ENCODE measurements around the gene DOP1B. TPM values are rescaled to one million over a fixed set of nuclear protein-coding genes. Genes with fewer than 3 reads are reported as not detected.
A peak's percentile ranks its signal among the peaks of the same experiment; 100 is the strongest.

DOP1B gene
- total and polyA plus RNA-seq, 11 donors, result 5.1 to 26.5 (median 14.7) TPM

DNA sequence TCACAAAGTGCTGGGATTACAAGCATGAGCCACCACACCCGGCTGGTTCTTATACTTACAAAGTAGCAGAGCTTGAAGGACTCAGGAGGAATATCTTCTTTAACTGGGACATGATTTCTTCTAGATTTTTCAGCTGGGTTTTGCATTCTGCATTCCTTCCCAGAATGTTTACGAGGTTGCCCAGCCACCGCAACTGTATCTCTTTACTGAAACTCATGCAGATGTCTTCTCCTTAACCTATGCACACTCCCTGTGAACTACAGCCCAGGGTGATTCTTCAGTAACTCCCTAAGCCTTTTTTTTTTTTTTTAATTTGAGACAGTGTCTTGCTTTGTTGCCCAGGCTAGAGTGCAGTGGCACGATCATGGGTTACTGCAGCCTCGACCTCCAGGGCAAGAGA, 8.7 kb upstream of the DOP1B start:
- intact Hi-C loops (cut with DNase I), result no loop called here
- no peak for DNase-seq

GRCh38 chr21:36148886-36149285, 7.7 kb upstream of the DOP1B start:
- H3K4me1 ChIP-seq, result peaks cover 0 to 22% (median 14%) of the 10 kb centered on the region in 12 donors
- no peaks in the 10 kb centered on the region for H3K27me3 ChIP-seq
- intact Hi-C loops (cut with DNase I), result no loop called here
- 96 to 97% (median 97%) methylated on average over 3 of the region's 3 CpGs for WGBS, 4 donors
- DNase-seq (no peak), ATAC-seq (no peak)
- H3K27ac ChIP-seq, result no peak overlapping the region
- peaks cover 0 to 18% (median 0%) of the 10 kb centered on the region in 9 donors for H3K36me3 ChIP-seq
- H3K4me3 ChIP-seq, result no peak overlapping the region
- no peak for TF ChIP-seq POLR2A (IDR thresholded peaks at IDR 0.05)
- TF ChIP-seq, protein P1, sequence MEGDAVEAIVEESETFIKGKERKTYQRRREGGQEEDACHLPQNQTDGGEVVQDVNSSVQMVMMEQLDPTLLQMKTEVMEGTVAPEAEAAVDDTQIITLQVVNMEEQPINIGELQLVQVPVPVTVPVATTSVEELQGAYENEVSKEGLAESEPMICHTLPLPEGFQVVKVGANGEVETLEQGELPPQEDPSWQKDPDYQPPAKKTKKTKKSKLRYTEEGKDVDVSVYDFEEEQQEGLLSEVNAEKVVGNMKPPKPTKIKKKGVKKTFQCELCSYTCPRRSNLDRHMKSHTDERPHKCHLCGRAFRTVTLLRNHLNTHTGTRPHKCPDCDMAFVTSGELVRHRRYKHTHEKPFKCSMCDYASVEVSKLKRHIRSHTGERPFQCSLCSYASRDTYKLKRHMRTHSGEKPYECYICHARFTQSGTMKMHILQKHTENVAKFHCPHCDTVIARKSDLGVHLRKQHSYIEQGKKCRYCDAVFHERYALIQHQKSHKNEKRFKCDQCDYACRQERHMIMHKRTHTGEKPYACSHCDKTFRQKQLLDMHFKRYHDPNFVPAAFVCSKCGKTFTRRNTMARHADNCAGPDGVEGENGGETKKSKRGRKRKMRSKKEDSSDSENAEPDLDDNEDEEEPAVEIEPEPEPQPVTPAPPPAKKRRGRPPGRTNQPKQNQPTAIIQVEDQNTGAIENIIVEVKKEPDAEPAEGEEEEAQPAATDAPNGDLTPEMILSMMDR (IDR thresholded peaks at IDR 0.05), result no peak
- H3K9me3 ChIP-seq, result peaks cover 0 to 5% (median 0%) of the 10 kb centered on the region in 12 donors

More for the DNA sequence above, 8.7 kb upstream of the DOP1B start:
- Histone ChIP-seq H3K36me3 (peaks cover 0 to 26% (median 2%) of the 10 kb centered on the region in 9 donors), H3K4me1 (peaks cover 0 to 22% (median 14%) of the 10 kb centered on the region in 12 donors), H3K9me3 (peaks cover 0 to 5% (median 0%) of the 10 kb centered on the region in 12 donors), H3K4me3 (no peak overlapping the region), H3K27me3 (no peaks in the 10 kb centered on the region), H3K27ac (no peak overlapping the region)
- WGBS, 4 donors, result 91 to 96% (median 92%) methylated on average over 5 of the region's 5 CpGs
- ATAC-seq, result no peak
- TF ChIP-seq POLR2A (IDR thresholded peaks at IDR 0.05), result no peak
- TF ChIP-seq, protein P1 (IDR thresholded peaks at IDR 0.05), result no peak

DNA sequence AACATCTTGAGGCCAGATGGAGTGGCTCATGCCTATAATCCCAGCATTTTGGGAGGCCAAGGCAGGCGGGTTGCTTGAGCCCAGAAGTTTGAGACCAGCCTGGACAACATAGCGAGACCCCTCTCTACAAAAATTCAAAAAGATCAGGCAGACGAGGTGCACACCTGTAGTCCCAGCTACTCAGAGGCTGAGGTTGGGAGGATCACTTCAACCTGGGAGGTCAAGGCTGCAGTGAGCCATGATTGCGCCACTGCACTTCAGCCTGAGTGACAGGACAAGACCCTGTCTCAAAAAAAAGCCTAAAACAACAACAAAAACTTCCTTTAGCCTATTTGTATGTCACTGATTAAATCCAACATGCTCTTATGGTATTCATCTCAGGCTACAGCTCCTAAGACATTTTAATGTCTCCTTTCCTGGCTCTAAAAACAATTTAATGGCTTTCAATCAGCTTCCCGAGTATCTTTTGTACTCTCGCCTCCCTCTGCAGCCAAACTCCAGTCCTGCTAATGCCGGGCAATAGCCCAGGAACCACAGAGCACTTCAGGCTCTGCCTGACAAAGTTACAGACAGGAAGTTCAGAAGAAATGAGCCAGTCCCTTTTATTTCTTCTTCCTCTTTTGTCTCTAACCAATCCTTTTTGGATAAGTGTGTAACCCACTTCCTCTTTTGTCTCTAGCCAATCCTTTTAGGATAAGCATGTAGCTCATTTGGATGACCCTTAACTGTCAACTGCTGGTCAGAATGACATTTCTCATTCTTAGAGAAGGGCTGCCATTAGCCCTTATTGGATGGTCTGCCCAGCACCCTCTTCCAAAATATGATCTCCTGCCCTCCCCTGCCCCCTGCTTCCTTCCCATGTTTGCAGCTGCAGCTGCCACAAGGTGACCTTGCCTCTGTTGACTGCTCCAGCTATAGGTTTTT, 6.6 kb upstream of the DOP1B start:
- intact Hi-C loops (cut with DNase I), result loop anchor here in 4 of 10 donors (2.0 to 10.0 kb wide), 4 partner anchors 37 to 57 kb away; no protein-coding TSS in a partner anchor
- Histone ChIP-seq H3K4me1 (peaks cover 2 to 23% (median 14%) of the 10 kb centered on the region in 12 donors), H3K27me3 (no peaks in the 10 kb centered on the region), H3K27ac (peak overlapping the region; percentile 31 to 92 (median 74)), H3K9me3 (peaks cover 0 to 5% (median 0%) of the 10 kb centered on the region in 12 donors), H3K36me3 (peaks cover 0 to 14% (median 0%) of the 10 kb centered on the region in 9 donors), H3K4me3 (peak overlapping the region in 1 of 12 donors; percentile 30)
- whole genome bisulfite sequencing, 4 donors, result 54 to 67% (median 55%) methylated on average over 7 of the region's 7 CpGs
- TF ChIP-seq, protein P1 (IDR thresholded peaks at IDR 0.05), result no peak
- no peak for TF ChIP-seq POLR2A (IDR thresholded peaks at IDR 0.05)
- ATAC-seq (peak; percentile 68 to 90 (median 85)), DNase-seq (peak; percentile 48 to 68 (median 60))

All from heart left ventricle (tissue), 16 donors.